KMS-11 (cell line): Measurements from ENCODE around the gene CEP131.

Experiments
- H2AFZ ChIP-seq: fragments of 200-600 bp; sonication (generic); 2 replicates; pipeline ENCODE4 v1.6.1; 2016; ENCODE audit warnings: antibody characterized with exemption, mixed run types, low read depth
- H3K27ac ChIP-seq: fragments of 200-600 bp; sonication (generic); 2 replicates; pipeline ENCODE4 v1.6.1; 2016; ENCODE audit warnings: mild to moderate bottlenecking, mixed run types
- H3K27me3 ChIP-seq: fragments of 200-600 bp; sonication (generic); 2 replicates; pipeline ENCODE4 v1.6.1; 2017; ENCODE audit warnings: mild to moderate bottlenecking, low read depth, mixed run types, moderate library complexity; ENCODE audit not compliant: insufficient read depth
- H3K36me3 ChIP-seq: fragments of 200-600 bp; sonication (generic); 2 replicates; pipeline ENCODE4 v1.6.1; 2017; ENCODE audit warnings: mild to moderate bottlenecking, mixed run types; ENCODE audit not compliant: insufficient read depth
- H3K4me1 ChIP-seq: fragments of 200-600 bp; sonication (generic); 2 replicates; pipeline ENCODE4 v1.6.1; 2016; ENCODE audit warnings: mild to moderate bottlenecking, low read depth, mixed run types; ENCODE audit not compliant: poor library complexity, severe bottlenecking
- H3K4me2 ChIP-seq: fragments of 200-600 bp; sonication (generic); 2 replicates; pipeline ENCODE4 v1.7.0; 2016; ENCODE audit warnings: mild to moderate bottlenecking, mixed run types
- H3K4me3 ChIP-seq: fragments of 200-600 bp; sonication (generic); IDR thresholded peaks from 2 replicates; pipeline ENCODE4 v1.6.1; 2017; ENCODE audit warnings: low read depth, low read length, mixed read lengths; ENCODE audit not compliant: insufficient read depth
- H3K79me2 ChIP-seq: fragments of 200-600 bp; sonication (generic); 2 replicates; pipeline ENCODE4 v1.6.1; 2016; ENCODE audit warnings: low read depth, mixed run types; ENCODE audit not compliant: insufficient read depth
- H3K9ac ChIP-seq: fragments of 200-600 bp; sonication (generic); 2 replicates; pipeline ENCODE4 v1.6.1; 2016; ENCODE audit warnings: mild to moderate bottlenecking, mixed run types
- H4K20me1 ChIP-seq: fragments of 200-600 bp; sonication (generic); 2 replicates; pipeline ENCODE4 v1.6.1; 2016; ENCODE audit warnings: mild to moderate bottlenecking, mixed run types; ENCODE audit not compliant: insufficient read depth
- CTCF ChIP-seq: fragments of 200-600 bp; sonication (generic); conservative IDR thresholded peaks from 2 replicates; pipeline ENCODE4 v1.6.1; 2017; ENCODE audit warnings: low read depth, mild to moderate bottlenecking, antibody characterized with exemption, low read length, moderate library complexity, mixed read lengths

The CEP131 gene

GRCh38 chr17:81241648-81242420 is 19.1 kb upstream of the CEP131 start:
- no peak overlapping the region for H3K9ac ChIP-seq
- no peak overlapping the region for H3K4me2 ChIP-seq
- no peak overlapping the region for H3K4me3 ChIP-seq
- H3K36me3 ChIP-seq, result no peaks in the 10 kb centered on the region
- H4K20me1 ChIP-seq, result no peaks in the 10 kb centered on the region
- peak; percentile 74 for TF ChIP-seq CTCF
- H3K27ac ChIP-seq, result no peak overlapping the region
- peaks cover 22% of the 10 kb centered on the region for H3K4me1 ChIP-seq
- H3K27me3 ChIP-seq, result no peaks in the 10 kb centered on the region
- no peak overlapping the region for H2AFZ ChIP-seq
- peaks cover 29% of the 10 kb centered on the region for H3K79me2 ChIP-seq

GRCh38 chr17:81241203-81241602 is 18.4 kb upstream of the CEP131 start:
- no peak for TF ChIP-seq CTCF
- Histone ChIP-seq H3K9ac (no peak overlapping the region), H4K20me1 (no peaks in the 10 kb centered on the region), H2AFZ (no peak overlapping the region), H3K79me2 (peaks cover 29% of the 10 kb centered on the region), H3K4me1 (peaks cover 22% of the 10 kb centered on the region), H3K27me3 (no peaks in the 10 kb centered on the region), H3K4me2 (peak overlapping the region; percentile 59; the same call in 1 of the 2 replicates), H3K4me3 (no peak overlapping the region), H3K36me3 (no peaks in the 10 kb centered on the region), H3K27ac (no peak overlapping the region)

GRCh38 chr17:81240761-81241160 is 18.0 kb upstream of the CEP131 start:
- no peak overlapping the region; the same call in 1 of the 2 replicates for H3K27ac ChIP-seq

GRCh38 chr17:81239714-81240555 is 17.2 kb upstream of the CEP131 start:
- Histone ChIP-seq H2AFZ (peak overlapping the region; percentile 34; the same call in 1 of the 2 replicates), H3K79me2 (peaks cover 29% of the 10 kb centered on the region)

More at GRCh38 chr17:81240761-81241160, 18.0 kb upstream of the CEP131 start:
- no peaks in the 10 kb centered on the region for H4K20me1 ChIP-seq
- peaks cover 29% of the 10 kb centered on the region for H3K79me2 ChIP-seq
- H3K9ac ChIP-seq, result peak overlapping the region; percentile 99; the same call in 1 of the 2 replicates
- no peak for TF ChIP-seq CTCF
- H3K4me2 ChIP-seq, result peak overlapping the region; percentile 59; the same call in 1 of the 2 replicates
- peaks cover 22% of the 10 kb centered on the region for H3K4me1 ChIP-seq
- H2AFZ ChIP-seq, result no peak overlapping the region
- no peaks in the 10 kb centered on the region for H3K27me3 ChIP-seq
- H3K4me3 ChIP-seq, result no peak overlapping the region
- H3K36me3 ChIP-seq, result no peaks in the 10 kb centered on the region

More at GRCh38 chr17:81239714-81240555, 17.2 kb upstream of the CEP131 start:
- Histone ChIP-seq H3K9ac (peak overlapping the region; percentile 99), H3K36me3 (no peaks in the 10 kb centered on the region), H3K4me3 (no peak overlapping the region), H3K27ac (peak overlapping the region; percentile 95), H3K4me2 (peak overlapping the region; percentile 59), H3K27me3 (no peaks in the 10 kb centered on the region), H4K20me1 (no peaks in the 10 kb centered on the region), H3K4me1 (peaks cover 22% of the 10 kb centered on the region)
- no peak for TF ChIP-seq CTCF
